HFFc6 (cell line): ENCODE data around the gene ABCG1. TPM values are rescaled to one million over a fixed set of nuclear protein-coding genes. Genes with fewer than 3 reads are reported as not detected.
"Not testable (repeated sequence)": the region's sequence is repeated elsewhere in the genome, so short reads cannot be mapped to it uniquely, and the experiment has no call there.

ENCODE experiments used
- DNase-seq: peaks from one replicate; pipeline ENCODE4 v3.0.0-alpha.2; 2018
- H3K27ac Mint-ChIP-seq: 2 replicates; pipeline ENCODE4 v1.8.0; 2020; ENCODE audit warnings: mild to moderate bottlenecking, mixed read lengths
- H3K27me3 Mint-ChIP-seq: 2 replicates; pipeline ENCODE4 v1.8.0; 2021; ENCODE audit warnings: mild to moderate bottlenecking, moderate library complexity, mixed read lengths; ENCODE audit not compliant: insufficient read depth
- H3K36me3 Mint-ChIP-seq: 2 replicates; pipeline ENCODE4 v1.8.0; 2021; ENCODE audit warnings: low read depth, mixed read lengths
- H3K4me1 Mint-ChIP-seq: 2 replicates; pipeline ENCODE4 v1.8.0; 2020; ENCODE audit warnings: low read depth, mixed read lengths
- H3K4me3 Mint-ChIP-seq: 2 replicates; pipeline ENCODE4 v1.8.0; 2020; ENCODE audit warnings: mild to moderate bottlenecking, moderate library complexity, mixed read lengths
- H3K9me3 Mint-ChIP-seq: 2 replicates; pipeline ENCODE4 v1.8.0; 2020; ENCODE audit warnings: mild to moderate bottlenecking, mixed read lengths
- CTCF ChIP-seq: fragments of 200-600 bp; sonication (generic); IDR thresholded peaks from 2 replicates; pipeline ENCODE4 v1.5.0; 2021; ENCODE audit warnings: antibody characterized with exemption, mild to moderate bottlenecking
- total RNA-seq, 6 experiments: library from RNA; stranded (reverse); fragmentation: NEBNext Ultra II Directional; extraction: Animal tissue kit (Norgen Biotek cat#: 25700); gene quantifications; 2 replicates in 1 of 6; 3 replicates in 5 of 6; pipeline ENCODE4 v1.2.3, GENCODE V29; 2021

ABCG1 gene
- total RNA-seq, 6 experiments from 2014 or later: not detected

DNA sequence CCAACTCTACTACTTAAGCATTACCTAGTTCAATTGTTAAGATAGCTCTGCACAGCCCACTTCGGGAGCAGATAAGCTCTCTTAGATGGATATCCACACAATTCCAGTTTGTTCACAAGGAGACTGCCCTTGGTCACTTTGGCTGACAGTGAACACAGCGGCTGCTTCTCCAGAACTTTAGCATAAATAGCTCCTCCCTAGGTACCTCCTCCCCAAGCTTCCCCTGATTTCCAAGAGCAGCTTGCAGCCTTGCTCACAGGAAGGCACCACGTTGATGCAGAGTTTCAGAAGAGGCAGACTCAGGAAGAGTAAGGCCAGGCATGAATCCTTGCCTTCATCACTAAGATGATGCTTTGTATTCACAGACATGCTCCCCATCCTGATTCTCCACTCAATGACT is 71.6 kb downstream of the ABCG1 start:
- no peaks in the 10 kb centered on the region for H3K4me1 Mint-ChIP-seq
- H3K36me3 Mint-ChIP-seq: peaks cover 7% of the 10 kb centered on the region
- H3K27ac Mint-ChIP-seq: no peak overlapping the region
- peaks cover 4% of the 10 kb centered on the region; the same call in 1 of the 2 replicates for H3K27me3 Mint-ChIP-seq
- no peak for DNase-seq
- no peak for TF ChIP-seq CTCF
- peaks cover 51% of the 10 kb centered on the region for H3K9me3 Mint-ChIP-seq
- H3K4me3 Mint-ChIP-seq: no peak overlapping the region

DNA sequence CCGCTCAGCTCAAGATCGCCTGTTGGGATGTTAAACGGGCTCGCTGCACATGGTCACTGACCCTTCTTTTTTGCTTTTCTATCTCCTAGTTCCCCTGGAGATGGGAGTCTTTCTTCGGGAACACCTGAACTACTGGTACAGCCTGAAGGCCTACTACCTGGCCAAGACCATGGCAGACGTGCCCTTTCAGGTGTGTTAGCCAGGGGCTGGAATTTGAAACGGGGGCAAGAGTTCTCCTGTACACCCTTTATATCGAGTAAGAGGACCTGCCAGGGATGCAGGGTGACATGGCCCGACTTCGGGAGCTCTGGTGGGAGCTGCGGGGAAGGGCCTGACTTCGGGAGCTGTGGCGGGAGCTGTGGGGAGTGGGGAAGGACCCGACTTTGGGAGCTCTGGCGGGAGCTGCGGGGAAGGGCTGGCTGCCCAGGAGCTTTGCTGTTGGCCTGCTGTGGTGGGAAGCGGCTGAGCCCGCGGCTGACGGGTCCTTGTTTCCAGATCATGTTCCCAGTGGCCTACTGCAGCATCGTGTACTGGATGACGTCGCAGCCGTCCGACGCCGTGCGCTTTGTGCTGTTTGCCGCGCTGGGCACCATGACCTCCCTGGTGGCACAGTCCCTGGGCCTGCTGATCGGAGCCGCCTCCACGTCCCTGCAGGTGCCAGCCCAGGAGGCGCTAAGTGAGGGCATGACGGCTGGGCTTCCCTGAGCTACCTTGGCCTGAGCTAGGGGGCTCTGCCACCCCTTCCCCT is 72.2 kb downstream of the ABCG1 start:
- peaks cover 12% of the 10 kb centered on the region for H3K36me3 Mint-ChIP-seq
- DNase-seq: no peak
- no peak overlapping the region for H3K27ac Mint-ChIP-seq
- no peak for TF ChIP-seq CTCF
- peaks cover 6% of the 10 kb centered on the region; the same call in 1 of the 2 replicates for H3K27me3 Mint-ChIP-seq
- peaks cover 51% of the 10 kb centered on the region for H3K9me3 Mint-ChIP-seq
- no peak overlapping the region for H3K4me3 Mint-ChIP-seq
- H3K4me1 Mint-ChIP-seq: no peaks in the 10 kb centered on the region

DNA sequence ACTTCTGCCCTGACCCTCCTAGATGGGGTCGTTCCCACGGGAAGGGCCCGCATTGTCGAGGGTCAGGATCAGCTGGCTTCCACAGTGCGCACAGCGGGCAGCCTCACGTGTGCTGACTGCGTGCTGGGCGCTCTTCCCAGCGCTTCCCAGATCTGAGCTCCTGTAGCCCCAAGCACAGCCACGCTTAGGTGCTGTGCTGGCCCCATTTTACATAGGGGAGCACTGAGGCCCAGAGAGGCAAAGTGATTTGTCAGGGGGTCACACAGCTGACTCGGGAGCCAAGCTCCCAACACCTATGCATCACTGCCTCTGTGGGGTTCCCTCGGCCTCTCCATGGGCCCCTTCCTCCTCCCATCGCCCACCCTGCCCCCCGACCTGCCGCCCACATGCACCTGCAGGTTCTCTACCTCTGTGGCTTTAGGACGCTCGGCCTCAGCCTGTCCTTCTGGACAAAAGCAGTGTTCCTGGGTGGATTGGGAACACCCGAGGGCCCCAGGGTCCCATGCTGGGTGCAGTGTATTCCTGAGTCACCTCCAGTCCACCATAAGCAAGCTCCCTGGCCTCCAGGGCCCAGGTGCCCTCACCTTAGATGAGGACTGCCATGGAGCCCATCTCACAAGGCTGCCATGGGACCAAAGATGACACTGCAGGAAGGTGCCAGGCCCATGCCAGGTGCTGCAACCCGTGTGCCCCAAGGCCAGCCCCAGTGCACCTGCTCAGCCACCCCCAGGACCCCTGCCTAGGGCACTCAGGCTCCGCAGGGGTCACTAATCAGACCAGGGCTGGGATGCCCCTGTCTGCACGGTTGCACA is 73.0 kb downstream of the ABCG1 start:
- DNase-seq: no peak
- peaks cover 12% of the 10 kb centered on the region for H3K36me3 Mint-ChIP-seq
- peaks cover 46% of the 10 kb centered on the region for H3K9me3 Mint-ChIP-seq
- no peak overlapping the region for H3K4me3 Mint-ChIP-seq
- peaks cover 6% of the 10 kb centered on the region; the same call in 1 of the 2 replicates for H3K27me3 Mint-ChIP-seq
- H3K27ac Mint-ChIP-seq: no peak overlapping the region
- no peak for TF ChIP-seq CTCF
- H3K4me1 Mint-ChIP-seq: no peaks in the 10 kb centered on the region

GRCh38 chr21:42292563-42293142 is 73.7 kb downstream of the ABCG1 start:
- not testable (repeated sequence) for H3K27me3 Mint-ChIP-seq, H3K27ac Mint-ChIP-seq, H3K4me1 Mint-ChIP-seq, DNase-seq, H3K4me3 Mint-ChIP-seq
- peaks cover 12% of the 10 kb centered on the region for H3K36me3 Mint-ChIP-seq
- H3K9me3 Mint-ChIP-seq: peaks cover 41% of the 10 kb centered on the region

DNA sequence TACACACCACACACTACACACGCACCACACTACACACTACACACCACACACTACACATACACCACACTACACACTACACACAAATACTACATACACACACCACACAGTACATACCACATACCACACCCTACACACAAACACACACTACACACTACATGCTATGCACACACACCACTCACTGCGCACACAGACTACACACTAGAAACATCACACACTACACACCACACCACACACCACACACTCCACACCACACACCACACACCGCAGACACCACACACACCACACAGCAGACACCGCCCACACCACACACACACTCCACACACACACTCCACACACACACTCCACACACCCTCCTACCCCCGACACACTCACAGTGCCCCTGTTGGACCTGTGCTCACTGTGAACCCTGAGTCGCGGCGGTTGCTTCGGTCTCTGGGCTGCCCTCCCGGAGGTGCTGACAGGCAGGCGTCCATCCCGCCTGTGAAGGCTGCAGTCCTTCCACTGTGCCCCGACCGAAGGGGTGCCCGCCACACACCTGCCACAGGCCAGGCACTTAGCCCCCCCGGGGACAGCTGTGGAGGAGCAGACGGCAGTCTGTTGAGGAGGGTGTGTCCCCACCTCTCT is 74.8 kb downstream of the ABCG1 start:
- Mint-ChIP-seq H3K27me3 (peaks cover 7% of the 10 kb centered on the region; the same call in 1 of the 2 replicates), H3K4me1 (no peaks in the 10 kb centered on the region), H3K36me3 (peaks cover 12% of the 10 kb centered on the region), H3K4me3 (no peak overlapping the region), H3K27ac (no peak overlapping the region), H3K9me3 (peaks cover 33% of the 10 kb centered on the region)
- no peak for TF ChIP-seq CTCF
- no peak for DNase-seq
